Fibroblast of pulmonary artery (primary cell): Measurements from ENCODE around the gene ARHGEF37.

Experiments
- DNase-seq: peaks from one replicate; pipeline ENCODE4 v3.0.0-alpha.2; 2010; ENCODE audit warnings: low read depth
- H3K4me3 ChIP-seq: replicated peaks from 2 replicates; pipeline ENCODE4 v1.5.1; 2011; ENCODE audit warnings: low read depth, mild to moderate bottlenecking, control low read depth, low read length, moderate library complexity
- TF ChIP-seq, protein P1 (sequence below): IDR thresholded peaks from 2 replicates; pipeline ENCODE4 v1.5.1; 2011; ENCODE audit warnings: mild to moderate bottlenecking, control low read depth, low read length, inconsistent platforms; ENCODE audit errors: missing control alignments

Gene ARHGEF37

DNA sequence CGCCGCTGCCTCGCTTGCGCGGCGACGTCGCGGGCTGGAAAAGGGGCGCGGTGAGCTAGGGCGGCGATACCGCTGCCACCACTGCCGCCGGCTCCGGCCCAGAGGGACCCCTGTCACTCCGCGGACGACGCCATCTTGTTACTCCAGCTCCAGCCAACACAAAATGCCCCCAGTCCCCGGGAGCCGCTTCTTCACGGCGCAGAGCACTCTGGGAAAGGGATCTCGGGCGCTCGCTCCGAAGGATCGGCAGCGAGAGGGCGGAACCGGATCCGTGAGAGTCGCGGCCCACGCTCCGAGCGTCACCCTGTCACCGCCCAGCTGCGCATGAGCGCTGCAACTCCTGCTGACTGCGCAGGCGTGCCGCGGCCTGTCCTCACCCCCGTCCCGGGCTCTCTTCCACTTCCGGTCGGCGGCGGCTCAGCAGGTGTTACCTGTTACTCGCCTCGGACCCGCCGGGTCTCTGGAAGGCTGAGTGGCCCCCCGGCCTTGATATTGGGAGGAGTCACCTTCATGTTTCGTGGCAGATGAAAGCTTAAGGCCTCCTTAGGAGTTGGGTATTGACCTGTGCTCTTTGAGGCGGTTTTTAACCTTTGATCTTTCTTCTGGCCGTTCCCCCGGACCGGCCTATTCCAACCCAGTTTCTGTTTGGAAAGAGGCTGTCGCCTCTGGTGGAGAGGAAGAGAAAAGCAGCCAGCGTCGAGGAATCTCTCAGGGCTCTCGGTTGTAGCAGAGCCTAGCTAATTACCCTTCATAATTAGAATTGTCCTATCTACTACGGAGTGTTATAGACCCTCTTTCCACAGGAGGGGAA, 29.9 kb upstream of the ARHGEF37 start, which contains the start of gene CSNK1A1:
TSS of gene CSNK1A1 (minus strand) at position 213 of the 811 bp plus-strand sequence. CDS start 475 bp downstream, outside the sequence.
- peak; percentile 99 for DNase-seq
- TF ChIP-seq, protein P1, sequence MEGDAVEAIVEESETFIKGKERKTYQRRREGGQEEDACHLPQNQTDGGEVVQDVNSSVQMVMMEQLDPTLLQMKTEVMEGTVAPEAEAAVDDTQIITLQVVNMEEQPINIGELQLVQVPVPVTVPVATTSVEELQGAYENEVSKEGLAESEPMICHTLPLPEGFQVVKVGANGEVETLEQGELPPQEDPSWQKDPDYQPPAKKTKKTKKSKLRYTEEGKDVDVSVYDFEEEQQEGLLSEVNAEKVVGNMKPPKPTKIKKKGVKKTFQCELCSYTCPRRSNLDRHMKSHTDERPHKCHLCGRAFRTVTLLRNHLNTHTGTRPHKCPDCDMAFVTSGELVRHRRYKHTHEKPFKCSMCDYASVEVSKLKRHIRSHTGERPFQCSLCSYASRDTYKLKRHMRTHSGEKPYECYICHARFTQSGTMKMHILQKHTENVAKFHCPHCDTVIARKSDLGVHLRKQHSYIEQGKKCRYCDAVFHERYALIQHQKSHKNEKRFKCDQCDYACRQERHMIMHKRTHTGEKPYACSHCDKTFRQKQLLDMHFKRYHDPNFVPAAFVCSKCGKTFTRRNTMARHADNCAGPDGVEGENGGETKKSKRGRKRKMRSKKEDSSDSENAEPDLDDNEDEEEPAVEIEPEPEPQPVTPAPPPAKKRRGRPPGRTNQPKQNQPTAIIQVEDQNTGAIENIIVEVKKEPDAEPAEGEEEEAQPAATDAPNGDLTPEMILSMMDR: peak; percentile 83
- H3K4me3 ChIP-seq: peak within 1 kb of the TSS; percentile 100

DNA sequence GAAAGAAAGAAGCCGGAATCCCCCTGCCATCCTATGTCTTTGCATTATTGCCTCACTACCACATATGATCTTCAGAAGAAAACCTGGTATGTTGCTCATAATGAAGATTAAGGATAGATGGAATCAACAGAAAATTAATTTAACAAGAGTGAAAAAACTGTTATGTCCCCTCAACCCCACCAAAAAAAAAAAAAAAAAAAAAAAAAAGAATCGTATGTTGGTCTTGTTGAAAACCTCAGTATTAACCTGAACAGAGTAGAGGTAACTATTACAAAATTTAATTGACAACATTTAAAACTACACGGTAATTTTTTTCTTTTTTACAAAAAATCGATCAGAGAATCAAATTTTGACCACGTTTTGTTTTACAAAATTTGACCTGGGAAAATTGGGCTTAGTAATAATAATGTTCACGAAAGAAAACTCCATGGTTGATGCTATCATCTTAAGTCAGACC, 29.2 kb upstream of the ARHGEF37 start:
- TF ChIP-seq, protein P1: no peak
- DNase-seq: no peak

DNA sequence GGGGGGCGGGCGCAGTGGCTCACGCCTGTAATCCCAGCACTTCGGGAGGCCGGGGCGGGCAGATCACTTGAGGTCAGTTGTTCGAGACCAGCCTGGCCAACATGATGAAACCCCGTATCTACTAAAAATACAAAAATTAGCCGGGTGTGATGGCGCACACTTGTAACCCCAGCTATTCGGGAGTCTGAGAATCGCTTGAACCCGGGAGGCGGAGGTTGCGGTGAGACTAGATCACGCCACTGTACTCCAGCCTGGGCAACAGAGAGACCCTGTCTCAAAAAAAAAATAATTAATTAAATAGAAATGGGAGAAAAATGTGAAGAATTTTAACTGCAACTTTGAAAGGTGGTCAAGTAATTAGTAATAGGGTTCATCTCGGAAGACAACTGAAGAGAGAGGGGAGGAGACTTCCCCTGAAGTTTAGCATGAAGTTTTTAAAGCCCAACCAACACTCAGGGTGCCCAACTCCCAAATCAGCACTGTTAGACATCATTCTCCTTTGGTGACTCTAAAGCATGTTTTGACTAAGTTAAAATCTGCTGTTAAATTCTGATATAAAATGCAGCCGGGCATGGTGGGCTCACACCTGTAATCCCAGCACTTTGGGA, 28.6 kb upstream of the ARHGEF37 start:
- TF ChIP-seq, protein P1: no peak
- no peak for DNase-seq
- no peak overlapping the region for H3K4me3 ChIP-seq

More for the DNA sequence above, 29.2 kb upstream of the ARHGEF37 start:
- H3K4me3 ChIP-seq: peak overlapping the region; percentile 100

DNA sequence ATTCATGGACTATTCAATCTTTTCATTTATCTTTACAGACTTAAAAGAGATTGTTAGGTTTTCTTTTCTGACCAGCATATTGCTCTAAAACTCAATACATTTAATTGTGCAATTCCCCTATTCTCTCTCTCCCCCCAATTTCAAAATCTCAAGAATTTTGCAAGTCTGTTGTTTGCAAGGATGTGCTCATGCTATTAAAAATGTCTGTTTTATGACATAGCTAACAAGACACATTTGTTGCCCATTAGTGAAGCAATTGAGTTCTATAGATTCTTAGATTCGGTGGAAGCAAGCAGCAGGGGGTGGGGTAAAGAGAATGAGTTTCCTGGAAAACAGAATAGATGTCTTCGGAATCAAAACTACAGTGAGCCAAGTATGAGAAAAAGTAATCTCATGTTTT, 21.6 kb upstream of the ARHGEF37 start:
- TF ChIP-seq, protein P1: no peak
- peak; percentile 76 for DNase-seq
- H3K4me3 ChIP-seq: no peak overlapping the region

DNA sequence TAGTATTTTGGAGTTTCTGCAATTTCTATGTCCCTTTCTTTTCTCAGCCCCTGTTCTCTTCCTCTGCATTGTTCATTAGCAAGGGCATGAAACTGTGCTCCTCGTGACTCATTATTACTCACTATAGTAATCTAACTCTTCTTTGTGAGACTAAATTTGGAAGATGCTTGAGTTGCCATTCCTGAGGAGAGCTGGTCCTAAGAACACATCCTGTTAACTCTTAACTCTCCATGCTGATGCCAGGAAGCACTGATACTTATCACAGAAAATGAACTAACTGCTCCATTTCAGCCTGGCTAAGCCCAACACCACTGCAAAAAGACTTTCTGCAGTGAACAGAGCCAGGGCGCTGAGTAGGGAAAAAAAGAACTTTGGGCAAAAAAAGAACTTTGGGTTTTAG, 19.4 kb upstream of the ARHGEF37 start:
- H3K4me3 ChIP-seq: peak overlapping the region; percentile 42
- TF ChIP-seq, protein P1: no peak
- peak; percentile 96 for DNase-seq

DNA sequence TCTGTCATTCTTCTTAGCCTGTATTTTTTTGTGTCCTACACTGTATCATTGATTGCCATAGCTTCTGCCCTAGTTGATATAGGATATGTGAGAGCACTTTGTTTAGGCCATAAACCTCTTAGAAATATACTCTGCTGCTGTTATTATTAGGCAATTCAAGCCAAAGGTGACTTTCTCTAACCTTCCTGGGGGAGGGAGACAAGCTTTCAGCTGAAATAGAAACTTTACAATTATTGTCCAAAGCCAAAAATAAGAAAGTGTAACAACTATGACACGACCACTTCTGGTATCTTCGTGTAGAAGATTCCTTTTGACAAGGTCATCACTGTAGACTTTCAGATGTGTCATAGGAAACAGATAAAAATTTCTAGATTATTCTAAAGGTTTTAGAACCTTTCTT, 17.8 kb upstream of the ARHGEF37 start:
- H3K4me3 ChIP-seq: no peak overlapping the region
- TF ChIP-seq, protein P1: no peak
- no peak for DNase-seq
